ENCODE results near the gene LMOD2.

The LMOD2 gene

GRCh38 chr7:123641901-123642300 lies 13.8 kb upstream of the LMOD2 start:
- no peak for DNase-seq

- DNase-seq, result peak; percentile 42
These were observed 11.9 kb upstream of the LMOD2 start for GRCh38 chr7:123643495-123644441.

GRCh38 chr7:123645516-123645915 lies 10.2 kb upstream of the LMOD2 start:
- no peak for DNase-seq

- DNase-seq, result no peak
These were observed 8.4 kb upstream of the LMOD2 start for GRCh38 chr7:123647106-123647730.

GRCh38 chr7:123649964-123650363 lies 5.7 kb upstream of the LMOD2 start:
- no peak for DNase-seq

GRCh38 chr7:123650595-123650994 lies 5.1 kb upstream of the LMOD2 start:
- DNase-seq, result no peak

GRCh38 chr7:123652406-123652805 lies 3.3 kb upstream of the LMOD2 start:
- no peak for DNase-seq

GRCh38 chr7:123653162-123653561 lies 2.5 kb upstream of the LMOD2 start:
- DNase-seq, result no peak

GRCh38 chr7:123656544-123657303 lies 1.1 kb downstream of the LMOD2 start:
- no peak for DNase-seq

GRCh38 chr7:123657304-123657685 lies 1.6 kb downstream of the LMOD2 start:
- DNase-seq, result no peak

- DNase-seq, result no peak
These were observed 2.4 kb downstream of the LMOD2 start for GRCh38 chr7:123658023-123658422.

GRCh38 chr7:123660514-123661354 lies 5.1 kb downstream of the LMOD2 start:
- DNase-seq, result no peak

- DNase-seq, result no peak
These were observed 6.1 kb downstream of the LMOD2 start for GRCh38 chr7:123661765-123662164.

GRCh38 chr7:123662293-123662692 lies 6.6 kb downstream of the LMOD2 start:
- DNase-seq, result no peak

GRCh38 chr7:123662755-123663154 lies 7.1 kb downstream of the LMOD2 start:
- no peak for DNase-seq

- DNase-seq, result no peak
These were observed 7.5 kb downstream of the LMOD2 start for GRCh38 chr7:123663200-123663599.

- no peak for DNase-seq
These were observed 9.5 kb downstream of the LMOD2 start for GRCh38 chr7:123665157-123665556.

- no peak for DNase-seq
These were observed 10.2 kb downstream of the LMOD2 start for GRCh38 chr7:123665896-123666295.

GRCh38 chr7:123666492-123666891 lies 10.8 kb downstream of the LMOD2 start:
- no peak for DNase-seq

- no peak for DNase-seq
These were observed 13.8 kb downstream of the LMOD2 start for GRCh38 chr7:123669485-123669884.

GRCh38 chr7:123673137-123673732 lies 17.6 kb downstream of the LMOD2 start:
- no peak for DNase-seq

GRCh38 chr7:123673752-123674398 lies 18.2 kb downstream of the LMOD2 start:
- DNase-seq, result no peak

Data from fibroblast of skin of right biceps (primary cell).